MM.1S (cell line): ENCODE measurements around the gene HMCES.

Experiments
- CTCF ChIP-seq: fragments of 300-600 bp; sonication (generic); IDR thresholded peaks from 2 replicates; pipeline ENCODE4 v1.5.1; 2016; ENCODE audit warnings: antibody characterized with exemption, low read length, mixed read lengths
- EZH2 ChIP-seq: fragments of 300-600 bp; sonication (generic); optimal IDR thresholded peaks from 2 replicates; pipeline ENCODE3; 2017; ENCODE audit warnings: low read depth, mild to moderate bottlenecking, antibody characterized with exemption, low read length, mixed read lengths

- TF ChIP-seq CTCF (no peak), EZH2 (no peak)
Measured at GRCh38 chr3:129233538-129233937, 45.1 kb upstream of the HMCES start.
